ENCODE measurements around the gene EMP3. TPM values are rescaled to one million over a fixed set of nuclear protein-coding genes. Genes with fewer than 3 reads are reported as not detected.

The EMP3 gene
- total and polyA plus RNA-seq, 2 of the 13 experiments (the other 11 are each of a cell fraction or from before 2014, with no cell fraction given): 2.2 to 7.8 TPM

DNA sequence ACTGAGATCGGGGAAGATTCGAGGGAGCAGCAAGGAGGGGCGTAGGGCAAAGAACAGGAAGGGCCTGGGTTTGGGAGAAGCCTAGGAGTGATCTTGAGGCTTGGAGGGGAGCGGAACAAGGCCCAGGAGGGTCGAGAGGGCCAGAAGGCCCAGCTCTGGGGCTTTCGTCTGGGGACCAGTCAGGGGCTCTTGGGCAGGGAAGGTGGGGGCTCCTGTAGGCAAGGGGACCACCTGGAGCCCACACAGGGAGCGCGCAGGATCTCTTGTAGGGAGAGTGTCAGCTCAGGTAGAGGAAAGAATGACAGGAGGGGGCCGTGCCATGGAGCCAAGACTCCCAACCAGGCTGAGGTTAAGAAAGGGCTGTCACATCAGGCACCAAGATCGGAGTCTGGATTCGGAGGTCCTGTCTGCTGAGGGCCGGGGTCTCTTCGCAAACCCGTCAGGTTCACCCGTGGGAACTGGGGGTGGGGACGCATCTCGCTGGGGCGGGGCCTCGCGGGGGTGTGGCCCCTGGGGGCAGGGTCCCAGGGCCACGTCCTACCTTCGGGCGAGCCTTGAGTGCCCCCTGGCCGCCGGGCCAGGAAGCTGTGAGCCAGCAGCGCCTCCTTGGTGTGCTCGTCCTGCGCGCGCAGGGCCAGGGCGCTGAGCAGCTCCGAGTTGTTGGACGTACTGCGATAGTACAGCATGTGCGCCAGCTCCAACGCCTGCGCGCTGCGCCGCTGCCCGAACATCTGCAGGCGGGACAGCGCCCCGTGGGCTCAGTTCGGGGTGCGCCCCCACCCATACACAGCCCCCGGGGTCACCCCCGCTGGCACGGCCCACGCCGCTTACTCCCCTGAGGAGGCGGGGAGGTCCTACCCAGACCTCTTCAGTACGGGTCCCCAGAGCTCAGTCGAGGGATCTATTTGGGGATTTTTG, 8.4 kb downstream of the EMP3 start (continued):
- no peak for TF ChIP-seq E2F1 (CRISPR knock-in tag; IDR thresholded peaks at IDR 0.05)
- TF ChIP-seq PCBP1 (IDR thresholded peaks at IDR 0.05; ENCODE audit: borderline replicate concordance, low read depth, low read length): 0 out of 2 replicates have a peak, but pooled peaks have one; percentile 7
- TF ChIP-seq POLR2G (IDR thresholded peaks at IDR 0.05; ENCODE audit: low read depth, low read length): no peak
- TF ChIP-seq ARID2 (CRISPR knock-in tag; IDR thresholded peaks at IDR 0.05; ENCODE audit: borderline replicate concordance): no peak
- TF ChIP-seq KMT2A (CRISPR knock-in tag; IDR thresholded peaks at IDR 0.05): no peak
- no peak for TF ChIP-seq ARID4A (CRISPR knock-in tag; IDR thresholded peaks at IDR 0.05; ENCODE audit: borderline replicate concordance)
- no peak for TF ChIP-seq ZNF605 (CRISPR knock-in tag; IDR thresholded peaks at IDR 0.05)
- no peak for TF ChIP-seq ZSCAN9 (CRISPR knock-in tag; IDR thresholded peaks at IDR 0.05; ENCODE audit: borderline replicate concordance)
- TF ChIP-seq, protein P1, sequence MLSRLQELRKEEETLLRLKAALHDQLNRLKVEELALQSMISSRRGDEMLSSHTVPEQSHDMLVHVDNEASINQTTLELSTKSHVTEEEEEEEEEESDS (CRISPR knock-in tag; IDR thresholded peaks at IDR 0.05; ENCODE audit: borderline replicate concordance): no peak
- no peak for TF ChIP-seq ZNF446 (CRISPR knock-in tag; IDR thresholded peaks at IDR 0.05)
- no peak for TF ChIP-seq SMARCE1 (IDR thresholded peaks at IDR 0.05; ENCODE audit: borderline replicate concordance)
- no peak for TF ChIP-seq PCBP2 (optimal IDR thresholded peaks at IDR 0.05; ENCODE audit: low read depth, low read length, poor library complexity, severe bottlenecking)
- peak; percentile 8; the same call in 1 of the 2 replicates for TF ChIP-seq ZNF501 (CRISPR knock-in tag; IDR thresholded peaks at IDR 0.05)
- TF ChIP-seq IRF9 (CRISPR knock-in tag; IDR thresholded peaks at IDR 0.05; ENCODE audit: borderline replicate concordance): no peak
- no peak for TF ChIP-seq FOSL2 (CRISPR knock-in tag; IDR thresholded peaks at IDR 0.05)
- no peak for TF ChIP-seq ZBTB44 (CRISPR knock-in tag; IDR thresholded peaks at IDR 0.05)
